Loucy (cell line): ENCODE data around the gene NMUR1.

Experiments
- H2AFZ ChIP-seq: fragments of 200-600 bp; sonication (generic); 2 replicates; pipeline ENCODE4 v1.6.0; 2016; ENCODE audit warnings: antibody characterized with exemption, mild to moderate bottlenecking, low read length, moderate library complexity
- H3F3A ChIP-seq: fragments of 200-600 bp; 2 replicates; pipeline ENCODE4 v1.6.0; 2016; ENCODE audit warnings: antibody characterized with exemption, low read depth, mild to moderate bottlenecking
- H3K27me3 ChIP-seq: fragments of 200-600 bp; sonication (generic); 2 replicates; pipeline ENCODE4 v1.6.1; 2014; ENCODE audit warnings: low read length, mild to moderate bottlenecking; ENCODE audit not compliant: insufficient read depth, poor library complexity, severe bottlenecking
- H3K36me3 ChIP-seq: fragments of 200-600 bp; sonication (generic); 2 replicates; pipeline ENCODE4 v1.6.1; 2016; ENCODE audit warnings: low read length; ENCODE audit not compliant: insufficient read depth
- H3K4me1 ChIP-seq: fragments of 200-600 bp; sonication (generic); 2 replicates; pipeline ENCODE4 v1.5.1; 2014; ENCODE audit warnings: low read length, mild to moderate bottlenecking; ENCODE audit not compliant: insufficient read depth, poor library complexity, severe bottlenecking
- H3K4me2 ChIP-seq: fragments of 200-600 bp; sonication (generic); 2 replicates; pipeline ENCODE4 v1.6.0; 2014; ENCODE audit warnings: antibody characterized with exemption, low read length, low read depth, mild to moderate bottlenecking; ENCODE audit not compliant: poor library complexity, severe bottlenecking
- H3K4me3 ChIP-seq: fragments of 200-600 bp; sonication (generic); 2 replicates; pipeline ENCODE4 v1.5.1; 2014; ENCODE audit warnings: low read length, mild to moderate bottlenecking, mixed read lengths; ENCODE audit not compliant: poor library complexity, severe bottlenecking
- H3K79me2 ChIP-seq: fragments of 200-600 bp; sonication (generic); 2 replicates; pipeline ENCODE4 v1.6.1; 2014; ENCODE audit warnings: low read length; ENCODE audit not compliant: insufficient read depth
- H3K9ac ChIP-seq: fragments of 200-600 bp; sonication (generic); 2 replicates; pipeline ENCODE4 v1.6.0; 2014; ENCODE audit warnings: mild to moderate bottlenecking, low read depth, low read length, moderate library complexity; ENCODE audit not compliant: poor library complexity, severe bottlenecking
- H3K9me2 ChIP-seq: fragments of 200-600 bp; sonication (generic); replicated peaks from 2 replicates; pipeline ENCODE4 v1.6.1; 2016; ENCODE audit warnings: low read depth, low read length, mixed read lengths
- H3K9me3 ChIP-seq: fragments of 200-600 bp; sonication (generic); 2 replicates; pipeline ENCODE4 v1.6.1; 2014; ENCODE audit warnings: mild to moderate bottlenecking, antibody characterized with exemption, low read length, low read depth; ENCODE audit not compliant: insufficient read depth
- H4K20me1 ChIP-seq: fragments of 200-600 bp; sonication (generic); 2 replicates; pipeline ENCODE4 v1.6.0; 2014; ENCODE audit warnings: antibody characterized with exemption, low read length, mild to moderate bottlenecking; ENCODE audit not compliant: insufficient read depth, poor library complexity, severe bottlenecking
- EZH2phosphoT487 ChIP-seq: fragments of 200-600 bp; IDR thresholded peaks from 2 replicates; pipeline ENCODE4 v1.6.1; 2018; ENCODE audit warnings: antibody characterized with exemption, mild to moderate bottlenecking, moderate library complexity, borderline replicate concordance
- TF ChIP-seq, protein P1 (sequence below): fragments of 200-600 bp; sonication (generic); conservative IDR thresholded peaks from 2 replicates; pipeline ENCODE4 v1.5.1; 2014; ENCODE audit warnings: mild to moderate bottlenecking, antibody characterized with exemption, low read length

Gene NMUR1

DNA sequence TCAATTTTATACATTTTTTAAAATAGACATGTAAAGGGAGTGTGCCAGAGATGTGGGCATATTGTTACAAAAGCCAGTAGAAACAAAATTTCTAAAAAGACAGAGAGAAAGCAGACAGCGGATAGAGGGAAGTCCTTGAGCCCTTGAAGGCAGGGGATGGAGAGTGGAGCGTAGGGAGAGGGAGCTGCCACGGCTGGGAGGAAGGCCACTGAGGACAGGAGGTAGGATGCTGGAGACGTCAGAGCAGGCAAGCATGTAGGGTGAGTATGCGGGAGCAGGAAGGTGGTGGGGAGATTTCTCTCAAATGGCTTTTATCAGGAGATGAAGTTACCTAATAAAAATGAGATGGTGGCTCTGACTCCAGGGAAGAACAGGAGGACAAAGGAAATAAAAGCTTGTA lies 41.9 kb downstream of the NMUR1 start:
- H3K9ac ChIP-seq = no peak overlapping the region
- H3K9me3 ChIP-seq = no peaks in the 10 kb centered on the region
- no peaks in the 10 kb centered on the region for H3K9me2 ChIP-seq
- no peaks in the 10 kb centered on the region for H3K4me1 ChIP-seq
- no peaks in the 10 kb centered on the region for H3K79me2 ChIP-seq
- H3K4me2 ChIP-seq = no peak overlapping the region
- H2AFZ ChIP-seq = no peak overlapping the region
- no peak for TF ChIP-seq EZH2phosphoT487
- TF ChIP-seq, protein P1, sequence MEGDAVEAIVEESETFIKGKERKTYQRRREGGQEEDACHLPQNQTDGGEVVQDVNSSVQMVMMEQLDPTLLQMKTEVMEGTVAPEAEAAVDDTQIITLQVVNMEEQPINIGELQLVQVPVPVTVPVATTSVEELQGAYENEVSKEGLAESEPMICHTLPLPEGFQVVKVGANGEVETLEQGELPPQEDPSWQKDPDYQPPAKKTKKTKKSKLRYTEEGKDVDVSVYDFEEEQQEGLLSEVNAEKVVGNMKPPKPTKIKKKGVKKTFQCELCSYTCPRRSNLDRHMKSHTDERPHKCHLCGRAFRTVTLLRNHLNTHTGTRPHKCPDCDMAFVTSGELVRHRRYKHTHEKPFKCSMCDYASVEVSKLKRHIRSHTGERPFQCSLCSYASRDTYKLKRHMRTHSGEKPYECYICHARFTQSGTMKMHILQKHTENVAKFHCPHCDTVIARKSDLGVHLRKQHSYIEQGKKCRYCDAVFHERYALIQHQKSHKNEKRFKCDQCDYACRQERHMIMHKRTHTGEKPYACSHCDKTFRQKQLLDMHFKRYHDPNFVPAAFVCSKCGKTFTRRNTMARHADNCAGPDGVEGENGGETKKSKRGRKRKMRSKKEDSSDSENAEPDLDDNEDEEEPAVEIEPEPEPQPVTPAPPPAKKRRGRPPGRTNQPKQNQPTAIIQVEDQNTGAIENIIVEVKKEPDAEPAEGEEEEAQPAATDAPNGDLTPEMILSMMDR = no peak
- no peaks in the 10 kb centered on the region for H3K27me3 ChIP-seq
- H3K36me3 ChIP-seq = no peaks in the 10 kb centered on the region
- no peaks in the 10 kb centered on the region for H3F3A ChIP-seq
- H3K4me3 ChIP-seq = no peak overlapping the region
- H4K20me1 ChIP-seq = no peaks in the 10 kb centered on the region

DNA sequence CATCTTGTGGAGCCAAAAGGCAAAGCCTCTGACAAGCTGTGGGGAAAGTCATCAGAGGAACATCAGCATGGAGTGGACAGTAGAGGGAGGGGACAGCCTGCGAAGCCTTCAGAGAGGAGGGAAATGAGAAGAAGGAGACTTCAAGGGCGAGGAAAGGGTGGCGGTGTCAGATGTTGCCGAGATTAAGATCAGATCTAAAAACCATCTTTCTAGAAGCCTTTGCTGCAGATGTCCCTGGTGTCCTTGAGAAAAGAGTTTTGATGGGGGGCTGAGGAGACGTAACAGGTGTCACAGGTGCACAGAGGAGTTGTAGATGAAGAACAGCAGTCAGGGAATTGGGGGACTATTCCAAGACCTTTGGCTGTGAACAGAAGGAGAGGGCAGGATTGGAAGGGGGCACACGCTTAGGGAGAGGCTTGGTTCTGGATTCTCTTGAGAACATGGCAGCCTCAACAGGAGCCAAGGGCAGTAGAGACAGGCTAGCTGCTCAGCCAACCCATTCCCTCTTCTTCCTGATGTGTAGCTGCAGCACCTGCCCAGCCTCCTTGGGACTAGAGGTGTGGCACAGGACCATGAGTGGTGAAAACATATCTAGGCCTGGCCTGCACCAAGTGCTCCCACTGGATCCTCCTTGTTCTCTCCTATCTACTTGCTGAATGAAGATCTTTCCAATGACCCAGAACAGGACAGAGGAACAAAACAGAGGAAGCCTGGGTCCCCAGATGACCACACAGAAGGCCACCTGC lies 43.2 kb downstream of the NMUR1 start:
- H3K4me2 ChIP-seq = no peak overlapping the region
- no peak overlapping the region for H3K4me3 ChIP-seq
- no peaks in the 10 kb centered on the region for H3K27me3 ChIP-seq
- H4K20me1 ChIP-seq = no peaks in the 10 kb centered on the region
- H3F3A ChIP-seq = no peaks in the 10 kb centered on the region
- H3K9ac ChIP-seq = no peak overlapping the region
- TF ChIP-seq EZH2phosphoT487 = no peak
- TF ChIP-seq, protein P1 = no peak
- H3K9me2 ChIP-seq = no peaks in the 10 kb centered on the region
- H3K79me2 ChIP-seq = peaks cover 6% of the 10 kb centered on the region; the same call in 1 of the 2 replicates
- H3K4me1 ChIP-seq = no peaks in the 10 kb centered on the region
- no peaks in the 10 kb centered on the region for H3K36me3 ChIP-seq
- H3K9me3 ChIP-seq = no peaks in the 10 kb centered on the region
- H2AFZ ChIP-seq = no peak overlapping the region

DNA sequence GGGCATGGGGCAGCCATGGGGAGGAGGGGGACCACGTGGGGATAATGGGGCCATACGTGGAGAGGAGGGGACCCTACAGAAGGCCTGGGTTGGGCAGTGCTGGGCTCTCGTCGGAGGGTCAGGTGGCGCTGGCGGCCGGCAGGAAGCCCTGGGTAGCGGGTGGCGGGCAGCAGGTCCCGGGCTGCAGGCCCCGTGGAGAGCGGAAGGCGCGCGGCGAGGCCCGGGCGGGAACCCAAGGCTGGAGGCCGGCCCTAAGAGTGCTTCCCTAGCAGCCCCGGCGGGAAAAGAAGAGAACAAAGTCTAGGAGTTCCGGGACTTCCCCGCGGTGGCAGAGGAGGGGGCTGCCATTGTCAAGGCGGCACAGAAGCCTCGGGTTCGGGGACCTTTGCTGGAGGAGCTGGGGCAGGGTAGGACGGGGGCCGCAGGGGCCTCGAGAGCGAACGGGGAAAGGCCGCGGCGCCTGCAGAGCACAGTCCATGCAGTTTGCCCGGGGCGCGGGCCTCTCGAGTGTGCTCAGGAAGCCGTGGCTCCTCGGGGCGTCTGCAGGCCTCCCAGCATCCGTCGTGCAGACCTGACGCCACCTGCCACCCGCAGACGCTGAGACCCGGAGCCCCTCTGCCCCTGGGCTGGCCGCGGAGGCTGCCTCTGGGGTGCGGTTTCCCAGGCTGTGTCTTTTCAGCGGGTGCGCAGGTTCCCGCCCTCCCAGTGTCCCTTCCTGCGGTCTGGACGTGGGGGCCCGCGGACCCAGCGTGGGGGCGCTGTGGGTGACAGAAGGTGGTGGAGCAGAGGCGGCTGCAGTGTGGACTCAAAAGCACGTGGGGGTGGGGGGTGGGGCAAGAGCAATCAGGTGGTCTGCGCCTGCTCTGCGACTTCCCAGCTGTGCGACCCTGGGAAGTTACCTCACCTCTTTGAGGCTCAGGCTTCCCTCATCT lies 46.6 kb downstream of the NMUR1 start:
- H3K4me2 ChIP-seq = peak overlapping the region; percentile 67
- TF ChIP-seq, protein P1 = no peak
- no peak for TF ChIP-seq EZH2phosphoT487

More for the DNA sequence above, 46.6 kb downstream of the NMUR1 start:
- Histone ChIP-seq H3K27me3 (no peaks in the 10 kb centered on the region), H3K36me3 (no peaks in the 10 kb centered on the region), H3K9ac (peak overlapping the region; percentile 91), H3K4me1 (peaks cover 7% of the 10 kb centered on the region), H3K9me3 (no peaks in the 10 kb centered on the region), H3K79me2 (peaks cover 14% of the 10 kb centered on the region), H3F3A (no peaks in the 10 kb centered on the region), H3K4me3 (peak overlapping the region; percentile 75), H2AFZ (peak overlapping the region; percentile 77), H3K9me2 (no peaks in the 10 kb centered on the region), H4K20me1 (no peaks in the 10 kb centered on the region)
